CD4-positive, alpha-beta memory T cell (primary cell): ENCODE data around the gene MAN2B1. TPM values are rescaled to one million over a fixed set of nuclear protein-coding genes. Genes with fewer than 3 reads are reported as not detected.

Experiments used
- CTCF ChIA-PET: fragments of 350-600 bp; sonication (Branson Sonifier 250); formaldehyde crosslinking; loops from one replicate; lab custom pipeline; 2021; ENCODE audit warnings: inconsistent platforms; ENCODE audit not compliant: partially characterized antibody; lab: Charles Lee
- POLR2A ChIA-PET: fragments of 350-600 bp; sonication (Branson Sonifier 250); formaldehyde crosslinking; loops from one replicate; lab custom pipeline; 2021; ENCODE audit not compliant: partially characterized antibody; lab: Charles Lee
- DNase-seq, 5 donors: peaks; one replicate each; pipeline versions ENCODE4 v3.0.0 to v3.0.0-alpha.2; 2020 to 2022; ENCODE audit warnings: mixed read lengths in 1 of 5
- H3K27ac ChIP-seq: one replicate; pipeline ENCODE4 v1.7.0; 2013; ENCODE audit warnings: low read depth, low read length
- H3K27me3 ChIP-seq: 2 replicates; pipeline ENCODE4 v1.7.0; 2013; ENCODE audit warnings: mild to moderate bottlenecking, low read length, moderate library complexity; ENCODE audit not compliant: insufficient read depth
- H3K36me3 ChIP-seq: 2 replicates; pipeline ENCODE4 v1.7.0; 2013; ENCODE audit warnings: mild to moderate bottlenecking, low read length, moderate library complexity; ENCODE audit not compliant: insufficient read depth
- H3K4me1 ChIP-seq: 2 replicates; pipeline ENCODE4 v1.7.0; 2013; ENCODE audit warnings: mild to moderate bottlenecking, low read length, moderate library complexity; ENCODE audit not compliant: insufficient read depth
- H3K4me3 ChIP-seq, 2 donors: one replicate each; pipeline ENCODE4 v1.7.0; 2013; ENCODE audit warnings: low read length in 2 of 2, mild to moderate bottlenecking in 1 of 2
- H3K9me3 ChIP-seq, 2 donors: one replicate each; pipeline ENCODE4 v1.7.0; 2013; ENCODE audit warnings: low read length in 2 of 2, control low read depth in 1 of 2; ENCODE audit not compliant: control insufficient read depth in 1 of 2
- H3K27ac Mint-ChIP-seq, 7 donors: one replicate each; pipeline ENCODE4 v1.8.0; 2020 to 2021; ENCODE audit warnings: mixed read lengths in 7 of 7, mild to moderate bottlenecking in 6 of 7, inconsistent platforms in 3 of 7, moderate library complexity in 3 of 7
- H3K27me3 Mint-ChIP-seq, 2 donors: one replicate each; pipeline ENCODE4 v1.8.0; 2020 to 2021; ENCODE audit warnings: mixed read lengths in 2 of 2
- H3K36me3 Mint-ChIP-seq, 2 donors: one replicate each; pipeline ENCODE4 v1.8.0; 2020 to 2021; ENCODE audit warnings: mixed read lengths in 2 of 2, inconsistent platforms in 1 of 2, mild to moderate bottlenecking in 1 of 2
- H3K4me1 Mint-ChIP-seq, 4 donors: one replicate each; pipeline ENCODE4 v1.8.0; 2020 to 2021; ENCODE audit warnings: mixed read lengths in 4 of 4, mild to moderate bottlenecking in 1 of 4
- H3K4me3 Mint-ChIP-seq, 8 donors: one replicate each; pipeline ENCODE4 v1.8.0; 2020 to 2021; ENCODE audit warnings: mixed read lengths in 8 of 8, mild to moderate bottlenecking in 7 of 8, moderate library complexity in 6 of 8, inconsistent platforms in 3 of 8
- H3K9me3 Mint-ChIP-seq, 8 donors: one replicate each; pipeline ENCODE4 v1.8.0; 2020 to 2021; ENCODE audit warnings: mixed read lengths in 8 of 8, mild to moderate bottlenecking in 5 of 8, inconsistent platforms in 3 of 8, moderate library complexity in 1 of 8
- intact Hi-C: fragments of 100-400 bp; cut with micrococcal nuclease; formaldehyde crosslinking; loops from one replicate; pipeline ENCODE4 v1.15.1; 2023
- polyA plus RNA-seq, 2 donors: library from polyadenylated mRNA; unstranded; fragments of 300-500 nt; fragmentation: Illumina TruSeq; gene quantifications; one replicate each; pipeline ENCODE4 v1.2.3, GENCODE V29; 2021
- total RNA-seq, 2 experiments: library from RNA; stranded (reverse); gene quantifications; one replicate each; pipeline ENCODE4 v1.2.3, GENCODE V29; 2021

The MAN2B1 gene
- total and polyA plus RNA-seq, 4 experiments from 2014 or later: 45.0 to 141 (median 106) TPM

DNA sequence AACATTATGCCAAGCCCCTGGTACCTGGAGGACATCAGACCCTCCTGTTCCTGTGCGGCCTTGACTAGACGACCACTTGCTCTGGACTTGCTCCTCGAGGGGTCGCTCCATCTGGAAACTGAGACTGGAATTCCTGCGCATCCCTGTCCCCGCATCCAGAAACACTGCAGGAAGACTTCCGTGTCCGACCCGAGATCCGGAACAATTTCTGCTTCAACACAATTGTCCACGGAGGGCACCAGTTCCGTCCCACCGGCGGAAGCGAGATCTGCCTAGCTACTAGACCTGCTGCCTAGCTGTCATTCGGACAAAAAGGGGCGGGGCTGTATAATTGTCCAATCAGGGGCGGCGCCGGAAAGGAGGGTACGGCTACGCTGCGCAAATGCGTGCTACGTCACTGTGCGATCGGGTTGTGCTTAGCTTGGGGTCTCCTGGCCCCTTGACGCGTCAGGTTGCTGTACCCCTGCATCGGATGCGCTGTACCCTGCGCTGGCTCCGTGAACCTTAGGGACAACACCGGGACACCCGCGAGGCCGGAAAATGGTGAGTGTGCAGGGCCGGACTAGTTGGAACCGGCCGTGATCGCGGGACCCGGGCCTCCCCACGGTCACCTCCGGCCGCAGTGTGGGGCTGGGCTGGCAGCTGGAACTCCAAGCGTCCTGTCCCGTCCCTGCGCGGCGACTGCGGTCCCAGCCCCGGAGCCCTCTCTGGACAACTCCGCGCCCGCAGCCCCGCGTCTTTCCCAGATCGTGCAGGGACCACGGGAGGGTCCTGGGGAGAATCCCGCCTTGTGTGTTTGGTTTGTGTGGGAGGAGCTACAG is 55.8 kb downstream of the MAN2B1 start, which contains the start of the genes ZNF490 and ZNF791:
Gene ZNF490 (minus strand): TSS at position 274 of the 821 bp plus-strand sequence. CDS start 133 bp downstream, at position 141.
Gene ZNF791 (plus strand): TSS at position 381 of the 821 bp plus-strand sequence. CDS start 160 bp downstream, at position 541.
- peaks cover 21 to 59% (median 35%) of the 10 kb centered on the region in 4 donors for H3K4me1 Mint-ChIP-seq
- intact Hi-C loops: loop anchor here (1.0 to 5.0 kb wide), 4 partner anchors 46 to 113 kb away; partner anchors contain the start of genes DHPS, MAN2B1 and WDR83
- ChIA-PET CTCF (interaction anchor here (0.7 to 1.5 kb wide), 4 partner anchors 30 to 71 kb away, joined by 3 to 6 read pairs (median 4); partner anchors contain the start of gene DHPS), POLR2A (interaction anchor here (0.6 to 2.6 kb wide), 15 partner anchors 10 to 316 kb away, joined by 3 to 15 read pairs (median 4); partner anchors contain the start of genes DHPS, MAN2B1, WDR83 and ZNF44)
- peak; percentile 93 to 98 (median 94) for DNase-seq
- H3K27ac Mint-ChIP-seq: peak within 1 kb of the TSS; percentile 99 to 100 (median 100)
- peak within 1 kb of the TSS; percentile 99 to 100 (median 100) for H3K4me3 Mint-ChIP-seq
- peak within 1 kb of the TSS; percentile 89 to 100 for H3K4me3 ChIP-seq
- peaks cover 5 to 16% of the 10 kb centered on the region in 2 donors for H3K36me3 Mint-ChIP-seq
- H3K27me3 Mint-ChIP-seq: no peaks in the 10 kb centered on the region
- H3K4me1 ChIP-seq: peaks cover 57% of the 10 kb centered on the region
- no peaks in the 10 kb centered on the region for H3K36me3 ChIP-seq
- H3K9me3 ChIP-seq: no peaks in the 10 kb centered on the region
- H3K27me3 ChIP-seq: no peaks in the 10 kb centered on the region
- peak within 1 kb of the TSS; percentile 88 for H3K27ac ChIP-seq
- no peaks in the 10 kb centered on the region for H3K9me3 Mint-ChIP-seq

DNA sequence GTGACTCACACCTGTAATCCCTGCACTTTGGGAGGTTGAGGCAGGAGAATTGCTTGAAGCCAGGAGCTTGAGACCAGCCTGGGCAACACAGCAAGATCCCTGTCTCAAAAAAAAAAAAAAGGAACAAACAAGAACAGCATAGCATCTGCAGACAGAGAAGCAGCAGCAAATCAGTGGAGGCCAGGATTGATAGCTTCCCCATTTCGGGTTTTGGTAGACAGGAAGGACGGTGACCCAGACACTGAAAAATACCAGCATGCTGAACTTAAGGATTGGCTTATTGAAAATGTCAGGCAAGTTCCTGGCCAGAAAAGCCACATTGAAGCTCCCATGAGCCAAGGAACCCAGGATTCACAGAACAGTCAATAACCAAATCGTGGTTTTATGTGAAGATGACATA is 58.9 kb downstream of the MAN2B1 start:
- DNase-seq: no peak
- Mint-ChIP-seq H3K36me3 (peaks cover 0 to 15% of the 10 kb centered on the region in 2 donors), H3K27me3 (no peaks in the 10 kb centered on the region), H3K4me3 (no peak overlapping the region), H3K4me1 (peaks cover 12 to 43% (median 27%) of the 10 kb centered on the region in 4 donors), H3K27ac (no peak overlapping the region), H3K9me3 (no peaks in the 10 kb centered on the region)
- ChIA-PET CTCF (interaction anchor here (1.1 kb wide), 1 partner anchor 32 kb away, joined by 3 read pairs; no protein-coding TSS in a partner anchor), POLR2A (no interaction called here)
- Histone ChIP-seq H3K36me3 (no peaks in the 10 kb centered on the region), H3K4me3 (no peak overlapping the region), H3K4me1 (peaks cover 43% of the 10 kb centered on the region), H3K27me3 (no peaks in the 10 kb centered on the region), H3K27ac (no peak overlapping the region), H3K9me3 (no peaks in the 10 kb centered on the region)
- intact Hi-C loops: no loop called here

DNA sequence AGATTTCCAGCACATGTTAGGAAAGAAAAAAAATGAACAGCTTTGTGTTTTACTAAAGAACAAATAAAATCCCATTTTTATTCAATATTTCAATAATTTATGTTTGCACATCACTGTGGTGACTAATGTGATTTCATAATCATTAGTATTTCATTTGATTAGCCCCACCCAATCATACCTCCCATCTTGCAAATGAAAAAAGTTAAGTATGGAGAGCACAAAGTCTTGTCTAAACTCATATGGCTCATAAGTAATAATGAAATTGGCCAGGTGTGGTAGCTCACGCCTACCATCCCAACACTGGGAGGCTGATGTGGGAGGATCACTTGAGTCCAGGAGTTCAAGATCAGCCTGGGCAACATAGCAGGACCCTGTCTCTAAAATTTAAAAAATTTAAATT is 59.7 kb downstream of the MAN2B1 start:
- no peaks in the 10 kb centered on the region for H3K27me3 Mint-ChIP-seq
- H3K4me3 Mint-ChIP-seq: no peak overlapping the region
- ChIA-PET POLR2A (no interaction called here), CTCF (interaction anchor here (0.5 to 1.1 kb wide), 2 partner anchors 33 to 65 kb away, joined by 3 read pairs; no protein-coding TSS in a partner anchor)
- peak overlapping the region in 1 of 7 donors; percentile 24 for H3K27ac Mint-ChIP-seq
- no peaks in the 10 kb centered on the region for H3K27me3 ChIP-seq
- H3K36me3 Mint-ChIP-seq: peaks cover 3 to 17% of the 10 kb centered on the region in 2 donors
- intact Hi-C loops: no loop called here
- no peak for DNase-seq
- peaks cover 12 to 41% (median 25%) of the 10 kb centered on the region in 4 donors for H3K4me1 Mint-ChIP-seq
- H3K36me3 ChIP-seq: no peaks in the 10 kb centered on the region
- no peaks in the 10 kb centered on the region for H3K9me3 ChIP-seq
- H3K4me1 ChIP-seq: peaks cover 35% of the 10 kb centered on the region
- H3K9me3 Mint-ChIP-seq: no peaks in the 10 kb centered on the region
- no peak overlapping the region for H3K4me3 ChIP-seq
- no peak overlapping the region for H3K27ac ChIP-seq

DNA sequence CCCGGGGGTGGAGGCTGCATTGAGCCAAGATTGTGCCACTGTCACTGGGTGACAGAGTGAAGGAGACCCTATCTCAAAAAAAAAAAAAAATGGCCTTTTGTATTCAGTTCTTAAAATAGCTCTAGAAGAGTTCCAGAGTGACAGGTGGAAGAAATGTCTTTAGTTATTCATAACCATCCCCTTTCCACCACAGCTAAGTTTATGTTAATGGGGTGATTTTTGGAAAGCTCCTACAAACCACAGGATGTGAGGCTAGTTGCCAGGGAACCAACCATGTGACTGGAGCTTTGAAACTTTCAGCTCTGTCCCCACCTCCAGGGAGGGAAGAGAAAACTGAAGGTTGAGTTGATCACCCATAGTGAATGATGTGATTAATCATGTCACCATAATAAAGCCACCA is 62.8 kb downstream of the MAN2B1 start:
- H3K9me3 ChIP-seq: no peaks in the 10 kb centered on the region
- no peaks in the 10 kb centered on the region for H3K9me3 Mint-ChIP-seq
- H3K27ac ChIP-seq: no peak overlapping the region
- intact Hi-C loops: no loop called here
- H3K27me3 Mint-ChIP-seq: no peaks in the 10 kb centered on the region
- peaks cover 16% of the 10 kb centered on the region for H3K4me1 ChIP-seq
- peak overlapping the region; percentile 61 to 77 (median 70) for H3K27ac Mint-ChIP-seq
- H3K27me3 ChIP-seq: no peaks in the 10 kb centered on the region
- CTCF ChIA-PET: interaction anchor here (0.7 to 1.3 kb wide), 7 partner anchors 9 to 402 kb away, joined by 3 to 6 read pairs (median 4); no protein-coding TSS in a partner anchor
- H3K4me3 ChIP-seq: no peak overlapping the region
- peak; percentile 46 to 76 (median 60) for DNase-seq
- POLR2A ChIA-PET: interaction anchor here (0.6 to 3.1 kb wide), 4 partner anchors 10 to 271 kb away, joined by 3 to 19 read pairs (median 3); a partner anchor contains a TSS
- H3K4me1 Mint-ChIP-seq: peaks cover 4 to 19% (median 9%) of the 10 kb centered on the region in 4 donors
- peaks cover 7 to 16% of the 10 kb centered on the region in 2 donors for H3K36me3 Mint-ChIP-seq
- peak overlapping the region in 3 of 8 donors; percentile 35 to 52 (median 50) for H3K4me3 Mint-ChIP-seq
- H3K36me3 ChIP-seq: no peaks in the 10 kb centered on the region

DNA sequence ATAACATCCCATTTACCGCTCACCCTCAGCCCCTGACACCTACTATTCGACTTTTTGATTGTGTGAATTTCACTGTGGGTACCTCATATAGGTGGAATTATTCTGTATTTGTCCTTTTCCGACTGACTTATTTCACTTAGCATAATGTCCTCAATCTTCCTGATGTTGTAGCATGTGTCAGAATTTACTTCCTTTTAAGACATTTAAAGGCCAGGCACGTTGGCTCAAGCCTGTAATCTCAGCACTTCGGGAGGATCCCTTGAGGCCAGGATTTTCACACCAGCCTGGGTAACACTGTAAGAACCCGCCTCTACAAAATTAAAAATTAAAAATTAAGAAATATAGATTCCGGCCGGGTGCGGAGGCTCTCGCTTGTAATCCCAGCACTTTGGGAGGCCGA is 68.9 kb downstream of the MAN2B1 start:
- Mint-ChIP-seq H3K9me3 (no peaks in the 10 kb centered on the region), H3K36me3 (peaks cover 12 to 19% of the 10 kb centered on the region in 2 donors), H3K4me1 (peaks cover 0 to 2% (median 0%) of the 10 kb centered on the region in 4 donors), H3K27ac (no peak overlapping the region), H3K4me3 (no peak overlapping the region), H3K27me3 (no peaks in the 10 kb centered on the region)
- H3K4me3 ChIP-seq: no peak overlapping the region
- DNase-seq: no peak
- intact Hi-C loops: no loop called here
- H3K36me3 ChIP-seq: peaks cover 4% of the 10 kb centered on the region
- ChIA-PET CTCF (no interaction called here), POLR2A (no interaction called here)
- H3K27me3 ChIP-seq: no peaks in the 10 kb centered on the region
- H3K9me3 ChIP-seq: no peaks in the 10 kb centered on the region
- no peak overlapping the region for H3K27ac ChIP-seq
- no peaks in the 10 kb centered on the region for H3K4me1 ChIP-seq

DNA sequence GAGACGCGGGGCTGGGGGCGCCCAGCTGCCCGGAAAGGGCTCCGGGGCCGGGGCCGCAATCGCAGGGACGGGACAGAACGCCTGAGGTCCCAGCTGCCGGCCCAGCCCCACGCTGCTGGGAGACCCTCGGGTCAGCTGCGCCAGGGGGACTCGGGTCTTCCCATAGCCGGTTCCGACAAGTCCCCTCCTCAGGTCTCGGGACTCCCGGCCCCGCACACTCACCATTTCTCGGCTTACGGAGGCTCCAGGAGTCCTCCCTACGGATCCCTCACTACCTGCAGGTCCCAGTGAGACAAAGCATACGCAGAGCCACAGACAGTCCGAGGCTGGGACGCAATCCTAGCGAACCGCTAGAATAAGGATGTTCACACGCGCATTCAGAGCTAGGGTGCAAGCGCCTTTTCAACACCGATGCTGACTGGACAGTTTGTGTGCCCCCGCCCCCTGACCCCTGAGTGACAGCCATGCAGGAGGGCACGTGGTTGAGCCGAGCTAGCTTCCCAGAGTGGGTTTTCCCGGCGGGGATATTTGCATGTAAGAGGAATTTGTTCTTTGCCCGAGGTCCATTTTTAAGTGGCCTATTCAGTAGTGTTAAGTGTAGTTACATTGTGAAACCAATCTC is 69.5 kb downstream of the MAN2B1 start:
- ChIA-PET POLR2A (interaction anchor here (1.3 kb wide), 1 partner anchor 73 kb away, joined by 3 read pairs; a partner anchor contains a TSS), CTCF (no interaction called here)

More for the DNA sequence above, 69.5 kb downstream of the MAN2B1 start:
- Mint-ChIP-seq H3K27me3 (no peaks in the 10 kb centered on the region), H3K4me1 (peaks cover 0 to 2% (median 0%) of the 10 kb centered on the region in 4 donors), H3K27ac (no peak overlapping the region), H3K9me3 (no peaks in the 10 kb centered on the region), H3K4me3 (no peak overlapping the region), H3K36me3 (peaks cover 11 to 19% of the 10 kb centered on the region in 2 donors)
- Histone ChIP-seq H3K27ac (no peak overlapping the region), H3K9me3 (no peaks in the 10 kb centered on the region), H3K4me3 (no peak overlapping the region), H3K36me3 (peaks cover 4% of the 10 kb centered on the region), H3K27me3 (no peaks in the 10 kb centered on the region), H3K4me1 (no peaks in the 10 kb centered on the region)
- DNase-seq: no peak
- intact Hi-C loops: no loop called here
